NCI-H1417 (cell line): ENCODE data around the gene CDH9.
A peak's percentile ranks its signal among the peaks of the same experiment; 100 is the strongest.

ENCODE experiments used
- DNase-seq, 3 experiments: peaks; one replicate each; lab custom pipeline; 2025; lab: John Stamatoyannopoulos, UW

The CDH9 gene, protein sequence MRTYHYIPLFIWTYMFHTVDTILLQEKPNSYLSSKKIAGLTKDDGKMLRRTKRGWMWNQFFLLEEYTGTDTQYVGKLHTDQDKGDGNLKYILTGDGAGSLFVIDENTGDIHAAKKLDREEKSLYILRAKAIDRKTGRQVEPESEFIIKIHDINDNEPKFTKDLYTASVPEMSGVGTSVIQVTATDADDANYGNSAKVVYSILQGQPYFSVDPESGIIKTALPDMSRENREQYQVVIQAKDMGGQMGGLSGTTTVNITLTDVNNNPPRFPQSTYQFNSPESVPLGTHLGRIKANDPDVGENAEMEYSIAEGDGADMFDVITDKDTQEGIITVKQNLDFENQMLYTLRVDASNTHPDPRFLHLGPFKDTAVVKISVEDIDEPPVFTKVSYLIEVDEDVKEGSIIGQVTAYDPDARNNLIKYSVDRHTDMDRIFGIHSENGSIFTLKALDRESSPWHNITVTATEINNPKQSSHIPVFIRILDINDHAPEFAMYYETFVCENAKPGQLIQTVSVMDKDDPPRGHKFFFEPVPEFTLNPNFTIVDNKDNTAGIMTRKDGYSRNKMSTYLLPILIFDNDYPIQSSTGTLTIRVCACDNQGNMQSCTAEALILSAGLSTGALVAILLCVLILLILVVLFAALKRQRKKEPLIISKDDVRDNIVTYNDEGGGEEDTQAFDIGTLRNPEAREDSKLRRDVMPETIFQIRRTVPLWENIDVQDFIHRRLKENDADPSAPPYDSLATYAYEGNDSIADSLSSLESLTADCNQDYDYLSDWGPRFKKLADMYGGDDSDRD

GRCh38 chr5:27038476-27038875, at the start of gene CDH9:
TSS of gene CDH9 (minus strand) at chr5:27038586. CDS start at chr5:26988333, 50,253 bp downstream.
- no peak for DNase-seq

GRCh38 chr5:27087747-27088146, 49.4 kb upstream of the CDH9 start:
- DNase-seq, result no peak

- no peak for DNase-seq
Observed at GRCh38 chr5:27083449-27084415, 45.3 kb upstream of the CDH9 start.

- no peak for DNase-seq
Observed at GRCh38 chr5:27080147-27080546, 41.8 kb upstream of the CDH9 start.

DNA sequence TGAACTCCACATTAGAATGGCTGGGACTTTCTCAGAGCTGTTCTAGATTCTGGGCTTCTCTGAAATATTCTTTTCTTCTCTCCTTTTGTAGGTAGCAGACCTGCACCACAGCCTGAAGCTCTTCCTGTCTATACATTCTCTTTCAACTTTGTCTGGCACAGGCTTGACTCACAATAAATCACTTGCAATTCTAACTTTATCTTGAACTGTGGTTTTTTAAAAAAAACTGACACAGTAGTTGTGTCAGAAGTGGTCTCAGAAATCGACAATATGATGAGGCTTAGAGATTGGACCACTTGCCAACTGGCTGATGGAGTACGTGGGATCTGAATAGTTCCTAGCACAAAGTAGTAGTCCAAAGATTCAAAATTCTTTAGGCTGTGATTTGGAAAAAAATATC, 24.1 kb upstream of the CDH9 start:
- no peak for DNase-seq

DNA sequence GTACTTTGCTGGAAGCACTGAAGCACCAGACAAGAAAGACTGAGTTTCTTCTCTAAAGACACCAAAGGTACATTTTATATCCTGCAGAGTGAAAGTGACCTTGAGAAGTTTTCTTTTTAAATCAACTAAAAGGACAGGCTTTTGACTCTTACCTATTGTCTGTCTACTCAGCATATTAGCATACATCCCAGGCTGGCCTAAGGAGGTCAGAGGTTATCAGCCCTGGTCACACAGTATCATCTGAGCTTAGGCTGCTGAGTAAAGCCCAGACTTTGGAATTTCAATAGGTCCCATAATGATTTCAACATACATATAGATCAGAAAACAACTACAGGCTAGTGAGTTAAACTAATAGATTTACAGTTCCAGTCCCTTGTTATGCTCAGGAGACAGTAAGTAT, 10.1 kb upstream of the CDH9 start:
- DNase-seq, result no peak

DNA sequence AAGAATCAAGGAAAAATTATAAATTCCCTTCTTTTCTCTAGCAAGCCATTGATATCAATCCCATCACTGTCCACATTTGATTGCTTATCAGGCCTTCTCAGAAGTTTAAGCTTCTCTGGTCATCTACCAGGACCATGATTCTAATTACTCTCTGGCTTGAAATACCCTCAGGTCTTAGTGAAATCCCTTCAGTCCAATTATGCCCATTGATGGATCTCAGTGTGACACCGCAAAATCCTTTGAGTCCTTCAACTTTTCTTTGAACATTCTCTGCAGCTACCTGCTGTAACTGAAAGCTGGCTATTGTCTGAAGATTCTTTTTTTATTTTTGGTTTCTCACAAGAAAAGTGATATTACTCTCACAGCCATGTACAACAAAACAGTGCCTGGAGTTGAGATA, 3.0 kb upstream of the CDH9 start:
- DNase-seq, result no peak

DNA sequence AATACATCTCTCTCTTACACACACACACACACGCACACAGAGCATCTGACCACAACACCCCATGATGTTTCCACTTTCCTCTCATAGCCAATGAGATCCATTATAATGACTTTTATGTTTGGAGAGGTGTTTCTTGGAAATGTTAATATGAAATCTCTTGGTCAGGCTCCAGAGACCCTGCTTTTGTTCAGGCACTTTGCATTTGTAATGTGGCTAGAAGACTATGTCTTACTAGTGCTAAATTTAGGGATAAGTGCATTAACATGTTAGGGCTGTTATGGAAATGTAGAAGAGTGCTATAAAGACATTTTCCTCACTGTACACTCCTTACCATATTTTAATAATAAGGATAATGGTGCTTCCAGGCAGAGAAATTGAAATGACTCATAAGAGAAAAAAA, 3.8 kb downstream of the CDH9 start:
- DNase-seq, result no peak

- no peak for DNase-seq
Observed at GRCh38 chr5:27026801-27027200, 11.6 kb downstream of the CDH9 start.

DNA sequence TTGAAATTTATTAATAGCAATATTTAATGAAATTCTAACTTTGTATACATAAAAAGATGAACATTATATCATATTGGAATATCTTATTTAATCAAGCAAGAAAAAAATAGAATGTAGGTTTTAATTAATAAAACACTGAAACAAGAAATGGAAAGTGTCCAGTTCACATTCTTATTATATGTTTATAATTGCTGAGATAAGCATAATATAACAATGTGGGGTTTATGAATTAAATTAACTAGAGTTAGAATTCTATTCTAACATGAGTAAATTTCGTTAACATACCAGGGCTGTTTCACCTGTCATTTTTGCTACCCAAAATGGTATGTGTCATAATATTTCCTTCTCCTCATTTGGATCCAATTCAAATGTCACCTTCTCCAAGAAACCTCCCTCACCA, 12.3 kb downstream of the CDH9 start:
- no peak for DNase-seq

GRCh38 chr5:27021471-27021870, 16.9 kb downstream of the CDH9 start:
- peak in 1 of 3 experiments; percentile 44 for DNase-seq

DNA sequence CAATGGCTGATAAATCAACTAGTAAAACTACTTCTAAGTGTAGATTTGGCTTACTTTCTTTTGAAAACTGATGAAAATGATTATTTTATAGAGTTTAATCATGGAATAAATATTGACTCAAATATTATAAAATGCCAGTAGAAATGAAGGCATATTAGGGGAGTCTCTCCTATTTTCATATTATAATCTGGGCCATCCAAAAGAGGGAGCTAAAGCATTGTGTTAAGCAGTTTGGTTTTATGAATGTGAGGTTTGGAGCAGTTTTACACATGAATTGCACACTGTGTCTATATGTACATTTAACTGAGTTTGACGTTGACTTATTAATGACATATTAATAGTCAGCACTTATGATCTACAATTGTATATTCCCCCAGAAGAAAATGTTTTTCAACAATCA, 17.4 kb downstream of the CDH9 start:
- DNase-seq, result peak in 1 of 3 experiments; percentile 75

GRCh38 chr5:27015758-27016157, 22.6 kb downstream of the CDH9 start:
- peak in 2 of 3 experiments; percentile 64 to 97 for DNase-seq

DNA sequence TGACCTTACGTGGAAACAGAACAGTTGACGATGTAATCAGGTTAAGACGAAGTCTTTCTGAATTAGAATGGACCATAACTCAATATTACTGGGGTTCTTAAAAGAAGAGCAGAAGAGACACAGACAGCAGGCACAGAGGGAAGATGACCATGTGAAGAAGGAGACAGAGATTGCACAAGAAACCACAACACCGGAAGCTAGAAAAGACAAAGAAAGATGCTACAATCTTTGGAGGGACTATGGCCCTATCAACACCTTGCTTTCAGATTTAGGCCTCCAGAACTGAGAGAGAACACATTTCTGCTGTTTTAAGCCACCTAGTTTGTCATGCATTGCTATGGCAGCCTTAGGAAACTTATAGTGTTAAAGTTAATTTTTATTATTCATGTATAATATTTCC, 27.1 kb downstream of the CDH9 start:
- no peak for DNase-seq

GRCh38 chr5:27010646-27011045, 27.7 kb downstream of the CDH9 start:
- no peak for DNase-seq

- no peak for DNase-seq
Observed at GRCh38 chr5:27009540-27009915, 28.9 kb downstream of the CDH9 start.

DNA sequence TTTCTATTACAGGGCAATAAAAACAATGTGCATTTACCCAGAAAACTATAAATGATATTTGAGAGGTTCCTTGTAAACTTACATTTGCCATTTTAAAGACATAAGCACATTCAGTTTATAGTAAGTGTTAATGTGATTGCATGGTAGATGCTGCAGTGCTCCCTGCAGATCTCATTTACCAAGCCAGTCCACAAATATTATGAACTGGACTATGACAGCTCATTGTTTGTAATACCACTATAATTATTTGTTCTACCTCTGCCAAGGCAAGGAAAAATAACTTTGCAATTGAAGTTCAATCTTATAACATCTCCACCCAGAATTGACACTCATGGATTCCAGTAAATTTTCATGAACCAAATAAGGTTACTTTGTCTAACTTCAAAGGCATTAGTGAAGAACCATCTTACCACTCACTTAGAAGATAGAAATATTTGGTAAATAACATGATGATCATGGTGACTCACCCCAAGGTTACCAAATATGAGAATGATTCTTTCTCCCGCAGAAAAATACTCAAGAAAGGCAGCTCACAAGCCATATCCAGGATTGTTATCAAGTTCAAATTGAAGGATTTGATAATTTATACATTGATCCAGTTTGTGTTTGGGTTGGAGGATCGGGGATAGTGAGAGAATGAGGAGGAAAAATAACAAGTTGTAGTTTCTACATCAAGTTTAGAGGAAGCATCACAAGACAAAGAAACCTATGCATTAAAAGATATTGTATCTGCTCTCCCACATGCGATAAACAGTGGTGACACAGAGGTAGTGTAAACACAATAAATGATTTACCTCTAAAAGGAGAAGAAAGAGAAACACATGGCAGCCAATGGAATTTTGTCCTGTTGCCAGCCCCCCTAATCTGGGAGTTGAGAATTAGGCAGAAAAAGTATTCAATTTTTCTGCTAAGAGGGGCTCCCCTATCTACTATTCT, 29.5 kb downstream of the CDH9 start:
- no peak for DNase-seq

DNA sequence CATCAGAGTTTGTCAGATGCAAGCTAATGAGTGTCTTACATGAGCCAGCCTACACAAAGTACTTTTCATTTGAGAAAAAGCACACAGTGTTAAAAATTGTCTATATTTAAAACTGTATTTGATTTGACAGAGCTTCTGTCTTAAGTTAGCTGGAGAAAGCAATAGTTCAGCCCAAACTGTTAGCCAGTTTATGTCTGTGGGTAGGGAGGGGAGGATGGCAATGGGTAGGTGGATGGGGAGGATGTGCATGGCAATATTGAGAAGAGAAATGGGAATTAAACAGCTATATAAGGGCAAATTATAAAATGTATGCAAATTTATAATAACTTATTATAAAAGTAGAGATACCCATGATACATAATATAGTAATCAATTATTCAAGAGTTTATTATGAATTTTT, 31.3 kb downstream of the CDH9 start:
- DNase-seq, result no peak

GRCh38 chr5:26986985-26987384, 51.4 kb downstream of the CDH9 start:
- DNase-seq, result no peak

DNA sequence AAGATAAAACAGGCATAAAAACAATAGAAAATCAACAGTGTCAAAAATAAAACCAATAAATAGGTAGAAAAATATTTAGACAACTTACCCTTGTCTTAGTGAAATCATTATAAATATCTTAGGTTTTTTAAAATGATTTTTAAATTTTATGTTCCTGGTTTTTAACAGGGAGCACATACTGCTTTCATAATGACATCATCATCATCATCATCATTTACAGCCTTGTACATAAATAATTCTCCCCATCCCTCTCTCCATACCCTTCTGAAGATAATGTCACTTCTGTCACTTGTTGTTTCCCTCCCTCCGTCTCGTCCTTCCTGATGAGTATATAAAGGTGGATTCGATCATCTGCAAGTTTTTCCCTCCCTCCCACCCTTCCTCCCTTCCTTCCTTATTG, 56.6 kb downstream of the CDH9 start:
- DNase-seq, result no peak

DNA sequence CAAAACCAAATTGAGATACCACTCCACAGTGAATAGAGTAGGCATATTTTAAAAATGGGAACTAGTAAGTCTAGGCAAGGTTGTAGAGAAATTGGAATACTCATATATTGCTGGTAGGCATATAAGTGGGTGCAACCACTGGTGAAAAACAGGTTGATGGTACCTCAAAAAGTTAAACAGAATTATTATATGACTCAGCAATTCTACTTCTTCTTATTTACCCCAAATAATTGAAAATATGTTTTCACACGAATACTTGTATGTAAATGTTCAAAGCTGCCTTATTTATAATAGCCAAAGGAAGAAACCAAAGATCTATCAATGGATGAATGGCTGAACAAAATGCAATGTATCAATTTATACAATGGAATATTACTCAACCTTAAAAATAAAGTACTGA, 79.1 kb downstream of the CDH9 start:
- DNase-seq, result no peak
